ENCODE data around the gene TNP1.

- no peak for TF ChIP-seq CTCF (IDR thresholded peaks at IDR 0.05)
- TF ChIP-seq POLR2A (IDR thresholded peaks at IDR 0.05) = no peak
- no peak for TF ChIP-seq POLR2AphosphoS5 (IDR thresholded peaks at IDR 0.05)
Measured at GRCh38 chr2:216905649-216906329, 45.9 kb upstream of the TNP1 start.

Measured in upper lobe of left lung (tissue), 4 donors.